PFSK-1 (cell line): Measurements from ENCODE around the gene PKD1L1.

Source experiments
- POLR2AphosphoS5 ChIP-seq: IDR thresholded peaks from 2 replicates; pipeline ENCODE4 v1.6.1; 2012; ENCODE audit warnings: low read depth, mild to moderate bottlenecking, control low read depth, low read length, moderate library complexity
- SIN3A ChIP-seq: IDR thresholded peaks from 2 replicates; pipeline ENCODE4 v1.6.1; 2012; ENCODE audit warnings: mild to moderate bottlenecking, low read length, moderate library complexity, borderline replicate concordance; ENCODE audit not compliant: insufficient read depth
- TF ChIP-seq, protein P1 (sequence below), 2 experiments: IDR thresholded peaks; 2 replicates each; pipeline versions ENCODE4 v1.6.1 to v1.8.0; 2011 to 2012; ENCODE audit warnings: low read depth in 2 of 2, low read length in 2 of 2, control low read depth in 1 of 2, inconsistent platforms in 1 of 2, mild to moderate bottlenecking in 1 of 2, moderate library complexity in 1 of 2; ENCODE audit not compliant: insufficient read depth in 1 of 2

GRCh38 chr7:47785923-47786556 is 162.2 kb downstream of the PKD1L1 start:
- TF ChIP-seq POLR2AphosphoS5 (no peak), SIN3A (no peak)
- TF ChIP-seq, protein P1, sequence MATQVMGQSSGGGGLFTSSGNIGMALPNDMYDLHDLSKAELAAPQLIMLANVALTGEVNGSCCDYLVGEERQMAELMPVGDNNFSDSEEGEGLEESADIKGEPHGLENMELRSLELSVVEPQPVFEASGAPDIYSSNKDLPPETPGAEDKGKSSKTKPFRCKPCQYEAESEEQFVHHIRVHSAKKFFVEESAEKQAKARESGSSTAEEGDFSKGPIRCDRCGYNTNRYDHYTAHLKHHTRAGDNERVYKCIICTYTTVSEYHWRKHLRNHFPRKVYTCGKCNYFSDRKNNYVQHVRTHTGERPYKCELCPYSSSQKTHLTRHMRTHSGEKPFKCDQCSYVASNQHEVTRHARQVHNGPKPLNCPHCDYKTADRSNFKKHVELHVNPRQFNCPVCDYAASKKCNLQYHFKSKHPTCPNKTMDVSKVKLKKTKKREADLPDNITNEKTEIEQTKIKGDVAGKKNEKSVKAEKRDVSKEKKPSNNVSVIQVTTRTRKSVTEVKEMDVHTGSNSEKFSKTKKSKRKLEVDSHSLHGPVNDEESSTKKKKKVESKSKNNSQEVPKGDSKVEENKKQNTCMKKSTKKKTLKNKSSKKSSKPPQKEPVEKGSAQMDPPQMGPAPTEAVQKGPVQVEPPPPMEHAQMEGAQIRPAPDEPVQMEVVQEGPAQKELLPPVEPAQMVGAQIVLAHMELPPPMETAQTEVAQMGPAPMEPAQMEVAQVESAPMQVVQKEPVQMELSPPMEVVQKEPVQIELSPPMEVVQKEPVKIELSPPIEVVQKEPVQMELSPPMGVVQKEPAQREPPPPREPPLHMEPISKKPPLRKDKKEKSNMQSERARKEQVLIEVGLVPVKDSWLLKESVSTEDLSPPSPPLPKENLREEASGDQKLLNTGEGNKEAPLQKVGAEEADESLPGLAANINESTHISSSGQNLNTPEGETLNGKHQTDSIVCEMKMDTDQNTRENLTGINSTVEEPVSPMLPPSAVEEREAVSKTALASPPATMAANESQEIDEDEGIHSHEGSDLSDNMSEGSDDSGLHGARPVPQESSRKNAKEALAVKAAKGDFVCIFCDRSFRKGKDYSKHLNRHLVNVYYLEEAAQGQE (IDR thresholded peaks at IDR 0.05; ENCODE audit: insufficient read depth in 1 of 2, low read depth in 2 of 2, low read length in 2 of 2): no peak
